ENCODE data around the gene DNAAF8. TPM values are rescaled to one million over a fixed set of nuclear protein-coding genes. Genes with fewer than 3 reads are reported as not detected.

DNAAF8 gene
- total and polyA plus RNA-seq, 7 donors, result 0.42 to 2.1 (median 1.2) TPM; not detected in 1

GRCh38 chr16:4749700-4750257 is 15.4 kb downstream of the DNAAF8 start:
- no peaks in the 10 kb centered on the region for H3K9me3 ChIP-seq
- peaks cover 3 to 55% of the 10 kb centered on the region in 2 donors for H3K36me3 ChIP-seq (ENCODE audit: insufficient read depth in 1 of 2, low read depth in 1 of 2)
- WGBS, 3 donors, result 85 to 92% (median 86%) methylated on average over 9 to 10 of the region's 10 CpGs
- H3K27me3 ChIP-seq (ENCODE audit: insufficient read depth in 3 of 3, low read length in 2 of 3), result no peaks in the 10 kb centered on the region
- ATAC-seq, result no peak
- no peak overlapping the region for H3K4me3 ChIP-seq
- intact Hi-C loops (cut with DNase I), result no loop called here
- TF ChIP-seq, protein P1, sequence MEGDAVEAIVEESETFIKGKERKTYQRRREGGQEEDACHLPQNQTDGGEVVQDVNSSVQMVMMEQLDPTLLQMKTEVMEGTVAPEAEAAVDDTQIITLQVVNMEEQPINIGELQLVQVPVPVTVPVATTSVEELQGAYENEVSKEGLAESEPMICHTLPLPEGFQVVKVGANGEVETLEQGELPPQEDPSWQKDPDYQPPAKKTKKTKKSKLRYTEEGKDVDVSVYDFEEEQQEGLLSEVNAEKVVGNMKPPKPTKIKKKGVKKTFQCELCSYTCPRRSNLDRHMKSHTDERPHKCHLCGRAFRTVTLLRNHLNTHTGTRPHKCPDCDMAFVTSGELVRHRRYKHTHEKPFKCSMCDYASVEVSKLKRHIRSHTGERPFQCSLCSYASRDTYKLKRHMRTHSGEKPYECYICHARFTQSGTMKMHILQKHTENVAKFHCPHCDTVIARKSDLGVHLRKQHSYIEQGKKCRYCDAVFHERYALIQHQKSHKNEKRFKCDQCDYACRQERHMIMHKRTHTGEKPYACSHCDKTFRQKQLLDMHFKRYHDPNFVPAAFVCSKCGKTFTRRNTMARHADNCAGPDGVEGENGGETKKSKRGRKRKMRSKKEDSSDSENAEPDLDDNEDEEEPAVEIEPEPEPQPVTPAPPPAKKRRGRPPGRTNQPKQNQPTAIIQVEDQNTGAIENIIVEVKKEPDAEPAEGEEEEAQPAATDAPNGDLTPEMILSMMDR (IDR thresholded peaks at IDR 0.05), result no peak
- DNase-seq, result no peak
- peaks cover 9% of the 10 kb centered on the region for H3K4me1 ChIP-seq
- no peak overlapping the region for H3K27ac ChIP-seq

GRCh38 chr16:4750896-4751295 is 16.6 kb downstream of the DNAAF8 start:
- ATAC-seq, result no peak
- no peaks in the 10 kb centered on the region for H3K27me3 ChIP-seq (ENCODE audit: insufficient read depth in 3 of 3, low read length in 2 of 3)
- WGBS, 3 donors, result 81 to 82% (median 81%) methylated on average over 8 of the region's 8 CpGs
- peaks cover 9% of the 10 kb centered on the region for H3K4me1 ChIP-seq
- H3K9me3 ChIP-seq, result no peaks in the 10 kb centered on the region
- TF ChIP-seq, protein P1 (IDR thresholded peaks at IDR 0.05), result no peak
- H3K36me3 ChIP-seq (ENCODE audit: insufficient read depth in 1 of 2, low read depth in 1 of 2), result peaks cover 6 to 66% of the 10 kb centered on the region in 2 donors
- no peak for DNase-seq
- no peak overlapping the region for H3K27ac ChIP-seq
- H3K4me3 ChIP-seq, result no peak overlapping the region
- intact Hi-C loops (cut with DNase I), result no loop called here

DNA sequence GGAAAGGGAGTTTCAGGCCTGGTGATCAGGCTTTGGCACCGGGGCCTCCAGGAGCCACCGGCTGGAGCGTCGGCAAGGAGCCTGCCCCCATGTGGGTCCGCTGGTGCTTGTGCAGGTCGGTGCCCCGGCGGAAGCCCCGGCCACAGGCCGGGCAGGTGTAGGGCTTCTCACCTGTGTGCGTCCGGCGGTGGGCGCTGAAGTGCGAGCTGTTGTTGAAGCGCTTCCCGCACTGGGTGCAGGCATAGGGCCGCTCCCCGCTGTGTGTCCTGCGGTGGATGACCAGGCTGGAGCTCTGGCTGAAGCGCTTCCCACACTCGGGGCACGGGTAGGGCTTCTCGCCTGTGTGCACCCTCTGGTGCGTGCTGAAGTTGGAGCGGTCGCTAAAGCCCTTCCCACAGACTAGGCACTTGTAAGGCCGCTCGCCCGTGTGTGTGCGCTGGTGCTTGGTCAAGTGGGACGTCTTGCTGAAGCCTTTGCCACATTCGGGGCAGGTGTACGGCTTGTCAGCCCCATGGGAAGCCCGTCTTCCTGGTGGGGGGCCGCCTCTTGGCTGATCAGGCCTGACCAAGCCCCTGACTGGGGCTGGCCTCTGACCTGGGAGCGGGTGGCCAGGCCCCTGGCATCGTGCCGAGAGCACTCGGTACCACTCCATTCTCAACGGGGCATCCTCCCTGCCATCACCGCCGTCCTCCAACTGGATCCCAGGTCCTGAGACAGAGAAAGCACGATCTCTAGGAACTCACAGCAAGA is 18.2 kb downstream of the DNAAF8 start:
- no peak overlapping the region for H3K4me3 ChIP-seq

DNA sequence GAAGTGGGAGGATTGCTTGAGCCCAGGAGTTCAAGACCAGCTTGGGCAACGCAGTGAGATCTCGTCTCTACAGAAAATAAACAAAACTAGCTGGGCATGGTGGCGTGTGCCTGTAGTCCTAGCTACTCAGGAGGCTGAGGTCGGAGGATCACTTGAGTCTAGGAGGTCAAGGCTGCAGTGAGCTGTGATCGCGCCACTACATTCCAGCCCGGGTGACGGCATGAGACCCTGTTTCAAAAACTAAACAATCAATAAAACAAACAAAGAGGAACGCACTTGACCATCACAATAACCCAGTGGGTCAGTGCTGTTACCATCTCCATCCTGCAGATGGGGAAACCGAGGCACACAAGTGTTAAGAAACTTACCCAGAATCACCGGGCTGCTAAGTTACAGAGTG is 18.9 kb downstream of the DNAAF8 start:
- Histone ChIP-seq H3K4me1 (no peaks in the 10 kb centered on the region), H3K36me3 (ENCODE audit: insufficient read depth in 1 of 2, low read depth in 1 of 2) (peaks cover 6 to 89% of the 10 kb centered on the region in 2 donors), H3K27me3 (ENCODE audit: insufficient read depth in 3 of 3, low read length in 2 of 3) (no peaks in the 10 kb centered on the region), H3K9me3 (no peaks in the 10 kb centered on the region), H3K4me3 (no peak overlapping the region), H3K27ac (no peak overlapping the region)
- WGBS, 3 donors, result 95 to 96% (median 95%) methylated on average over 11 of the region's 11 CpGs
- ATAC-seq (no peak), DNase-seq (no peak)
- intact Hi-C loops (cut with DNase I), result no loop called here
- TF ChIP-seq, protein P1 (IDR thresholded peaks at IDR 0.05), result no peak

More for the DNA sequence above, 18.2 kb downstream of the DNAAF8 start:
- no peak overlapping the region for H3K27ac ChIP-seq
- no peaks in the 10 kb centered on the region for H3K27me3 ChIP-seq (ENCODE audit: insufficient read depth in 3 of 3, low read length in 2 of 3)
- 94 to 97% (median 94%) methylated on average over 39 to 44 of the region's 44 CpGs for WGBS, 3 donors
- no peak for ATAC-seq
- DNase-seq, result no peak
- intact Hi-C loops (cut with DNase I), result no loop called here
- no peaks in the 10 kb centered on the region for H3K9me3 ChIP-seq
- TF ChIP-seq, protein P1 (IDR thresholded peaks at IDR 0.05), result no peak
- H3K36me3 ChIP-seq (ENCODE audit: insufficient read depth in 1 of 2, low read depth in 1 of 2), result peaks cover 6 to 82% of the 10 kb centered on the region in 2 donors
- H3K4me1 ChIP-seq, result peaks cover 2% of the 10 kb centered on the region

All from psoas muscle (tissue), 8 donors.